Heart left ventricle (tissue), 13 donors: ENCODE measurements around the gene PTCRA.

ENCODE experiments used
- CTCF ChIP-seq, 12 donors: fragments of 200-600 bp; sonication (generic) in 4 of 12; IDR thresholded peaks; one replicate each; pipeline versions ENCODE4 v1.5.0 to v1.8.0; 2018 to 2022; ENCODE audit warnings: antibody characterized with exemption in 12 of 12, mild to moderate bottlenecking in 5 of 12
- POLR2A ChIP-seq, 2 donors: fragments of 450-650 bp; IDR thresholded peaks; one replicate each; pipeline ENCODE4 v1.6.1; 2017; ENCODE audit warnings: antibody characterized with exemption in 2 of 2, mild to moderate bottlenecking in 2 of 2, moderate library complexity in 2 of 2
- donor health status: ischemic (EF 13 %, LVEDD 7.1; RV severe dilation, severe dysfunction).
- donor health status: DM: no; HTN: yes; CAD: no.
- donor health status: DM: no; HTN: no; CAD: no.
- donor health status: ischemic (EF 25% LVEDD 6.9; RV normal size, moderate dysfunction).
- donor health status: ischemic (EF 25% LVEDD 5.7; RV mildly dilated, moderate dysfunction).
- donor health status: ischemic (EF 35%, LVEDD 5.7; RV mildly dilated, moderate dysfunction).
- donor health status: nonischemic (EF 11% LVEDD 7.7; RV severe dilation, severe dysfunction).
- donor health status: DM: yes; HTN: yes; CAD: no.
- donor health status: PGD.
- donor health status: ischemic (EF 29% LVEDD 5.4; RV normal size, mild dysfunction).
- donor health status: nonischemic (EF 23%, LVEDD 6.1; RV moderate dilation, normal function).

- no peak for TF ChIP-seq CTCF (IDR thresholded peaks at IDR 0.05)
- TF ChIP-seq POLR2A (IDR thresholded peaks at IDR 0.05) = no peak
Measured at GRCh38 chr6:42904467-42904866, 11.4 kb upstream of the PTCRA start.
